Esophagus muscularis mucosa (tissue), 4 donors: ENCODE results near the gene CLDND2.

Experiments
- CTCF ChIP-seq, 3 experiments: fragments of 200-600 bp in 2 of 3; fragments of 450-650 bp in 1 of 3; sonication (generic) in 2 of 3; IDR thresholded peaks; one replicate each; pipeline ENCODE4 v1.5.1; 2017 to 2019; ENCODE audit warnings: antibody characterized with exemption in 3 of 3, mild to moderate bottlenecking in 2 of 3, moderate library complexity in 1 of 3
- EP300 ChIP-seq: sonication (generic); formaldehyde crosslinking; IDR thresholded peaks from one replicate; pipeline ENCODE4 v1.6.1; 2017; ENCODE audit warnings: antibody characterized with exemption
- POLR2A ChIP-seq: fragments of 450-650 bp; IDR thresholded peaks from one replicate; pipeline ENCODE4 v1.6.1; 2017; ENCODE audit warnings: antibody characterized with exemption, moderate library complexity, mild to moderate bottlenecking, low read depth

- no peak for TF ChIP-seq CTCF (IDR thresholded peaks at IDR 0.05)
- no peak for TF ChIP-seq POLR2A
- TF ChIP-seq EP300, result no peak
These were observed 6.9 kb upstream of the CLDND2 start for GRCh38 chr19:51375504-51376221.
